HepG2 (cell line): ENCODE results near the gene CCDC106.

ENCODE experiments used
- CTCF ChIP-seq: sonication (generic); formaldehyde crosslinking; IDR thresholded peaks from 2 replicates; pipeline ENCODE4 v1.5.0; 2020; ENCODE audit warnings: mild to moderate bottlenecking, missing genetic modification reagents, moderate library complexity
- IRF1 ChIP-seq: sonication (generic); formaldehyde crosslinking; IDR thresholded peaks from 2 replicates; pipeline ENCODE4 v1.4.0; 2020; ENCODE audit warnings: low read depth, mild to moderate bottlenecking, missing genetic modification reagents
- KLF6 ChIP-seq: IDR thresholded peaks from 2 replicates; pipeline ENCODE4 v1.8.0; 2016; ENCODE audit warnings: missing biosample characterization, missing genetic modification reagents
- MAFG ChIP-seq: sonication (generic); formaldehyde crosslinking; IDR thresholded peaks from 2 replicates; pipeline ENCODE4 v1.5.1; 2020; ENCODE audit warnings: mild to moderate bottlenecking, missing genetic modification reagents
- MAX ChIP-seq: IDR thresholded peaks from 2 replicates; pipeline ENCODE4 v1.6.1; 2012; ENCODE audit warnings: inconsistent platforms
- MYNN ChIP-seq: sonication (generic); formaldehyde crosslinking; IDR thresholded peaks from 2 replicates; pipeline ENCODE4 v1.4.0; 2020; ENCODE audit warnings: mild to moderate bottlenecking, low read depth, missing genetic modification reagents
- NFKBIZ ChIP-seq: IDR thresholded peaks from 2 replicates; pipeline ENCODE4 v1.6.1; 2018; ENCODE audit warnings: missing genetic modification reagents, missing compliant biosample characterization
- ZBTB40 ChIP-seq, 2 experiments: fragments of 450-650 bp in 1 of 2; sonication (generic) in 1 of 2; formaldehyde crosslinking in 1 of 2; IDR thresholded peaks; 2 replicates each; pipeline versions ENCODE4 v1.6.1 to v1.8.0; 2016 to 2022; ENCODE audit warnings: antibody characterized with exemption in 1 of 2, mild to moderate bottlenecking in 1 of 2, missing genetic modification reagents in 1 of 2
- ZNF263 ChIP-seq: sonication (generic); formaldehyde crosslinking; IDR thresholded peaks from 2 replicates; pipeline ENCODE4 v1.4.0; 2020; ENCODE audit warnings: missing genetic modification reagents
- ZNF317 ChIP-seq: sonication (generic); formaldehyde crosslinking; IDR thresholded peaks from 2 replicates; pipeline ENCODE4 v1.5.0; 2020; ENCODE audit warnings: mild to moderate bottlenecking, missing genetic modification reagents
- ZNF572 ChIP-seq: sonication (generic); formaldehyde crosslinking; IDR thresholded peaks from 2 replicates; pipeline ENCODE4 v1.5.1; 2020; ENCODE audit warnings: mild to moderate bottlenecking, missing genetic modification reagents

- TF ChIP-seq MYNN (CRISPR knock-in tag): no peak
- no peak for TF ChIP-seq ZNF572 (CRISPR knock-in tag)
- TF ChIP-seq MAX: peak; percentile 73; the same call in 1 of the 2 replicates
- no peak for TF ChIP-seq MAFG (CRISPR knock-in tag)
- no peak for TF ChIP-seq ZNF263 (CRISPR knock-in tag)
- TF ChIP-seq KLF6: no peak
- TF ChIP-seq NFKBIZ: no peak
- TF ChIP-seq ZBTB40 (IDR thresholded peaks at IDR 0.05): no peak
- no peak for TF ChIP-seq ZBTB40 (CRISPR knock-in tag; IDR thresholded peaks at IDR 0.05)
- TF ChIP-seq CTCF (CRISPR knock-in tag): peak; percentile 99
- no peak; the same call in 1 of the 2 replicates for TF ChIP-seq ZNF317 (CRISPR knock-in tag)
- no peak for TF ChIP-seq IRF1
Observed at GRCh38 chr19:55653651-55654322, 5.8 kb downstream of the CCDC106 start.
